ENCODE data around the gene ZNF680. TPM values are rescaled to one million over a fixed set of nuclear protein-coding genes. Genes with fewer than 3 reads are reported as not detected.
A peak's percentile ranks its signal among the peaks of the same experiment; 100 is the strongest.

Gene ZNF680
- total and polyA plus RNA-seq, 7 experiments from 2014 or later = 9.1 to 20.4 (median 10.3) TPM

DNA sequence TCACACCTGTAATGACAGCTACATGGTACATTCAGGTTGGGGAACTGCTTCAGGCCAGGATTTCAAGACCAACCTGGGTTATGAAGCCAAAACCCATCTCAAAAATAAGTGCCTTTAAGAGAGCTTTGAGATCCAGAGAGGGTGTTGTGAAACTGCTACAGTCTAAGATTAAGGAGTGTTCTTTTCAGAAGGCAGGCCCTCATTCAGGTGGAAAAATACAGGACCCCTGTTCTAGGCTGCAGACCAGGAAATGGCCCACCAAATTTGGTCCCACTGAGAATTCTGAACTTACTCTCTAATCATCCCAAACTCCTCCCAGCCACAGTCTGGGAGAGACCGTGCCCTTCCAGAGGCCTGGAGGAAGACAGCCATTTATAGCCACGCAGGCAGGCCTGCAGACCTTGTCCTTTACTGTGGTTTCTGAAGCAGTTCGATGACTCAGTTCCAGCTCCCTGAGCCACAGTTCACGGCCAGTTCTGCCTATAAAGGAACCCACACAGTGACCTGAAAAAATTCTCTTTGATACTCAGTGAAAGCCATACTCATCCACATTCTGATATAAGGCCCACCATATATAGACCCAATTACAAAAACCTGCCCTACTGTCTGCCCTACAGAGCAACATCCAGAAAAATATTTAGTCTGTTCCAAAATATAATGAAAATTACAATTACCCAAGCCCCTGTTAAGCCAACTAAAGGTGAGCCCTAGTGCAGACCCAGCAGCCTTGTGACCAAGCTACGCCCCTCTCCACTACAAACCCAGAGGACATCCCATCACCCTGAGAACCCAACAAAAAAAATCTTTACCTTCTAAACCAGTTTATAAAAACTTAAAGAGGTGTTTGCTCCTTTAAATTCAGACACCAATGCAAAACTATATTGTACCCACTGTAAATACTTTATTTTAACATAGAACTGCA, 21.2 kb downstream of the ZNF680 start:
- intact Hi-C loops (cut with micrococcal nuclease) = no loop called here
- Histone ChIP-seq H3K36me3 (ENCODE audit: control insufficient read depth in 2 of 3, insufficient read depth in 3 of 3, low read length in 3 of 3) (peaks cover 0 to 27% (median 0%) of the 10 kb centered on the region in 3 experiments), H3K27me3 (ENCODE audit: control insufficient read depth in 2 of 2, insufficient read depth in 2 of 2, low read length in 2 of 2) (no peaks in the 10 kb centered on the region), H3K4me3 (ENCODE audit: low read length) (no peak overlapping the region), H3K9me3 (ENCODE audit: control insufficient read depth in 2 of 3, low read length in 3 of 3) (peaks cover 0 to 12% (median 0%) of the 10 kb centered on the region in 3 experiments), H3K4me1 (ENCODE audit: control insufficient read depth in 2 of 2, insufficient read depth in 2 of 2, low read length in 2 of 2) (no peaks in the 10 kb centered on the region), H3K27ac (ENCODE audit: low read depth, low read length) (no peak overlapping the region)
- peaks cover 0 to 6% (median 3%) of the 10 kb centered on the region in 7 donors for H3K4me1 Mint-ChIP-seq
- no peaks in the 10 kb centered on the region for H3K27me3 Mint-ChIP-seq
- POLR2A ChIA-PET = no interaction called here
- peaks cover 0 to 72% (median 19%) of the 10 kb centered on the region in 11 donors for H3K9me3 Mint-ChIP-seq
- CTCF ChIA-PET = no interaction called here
- ATAC-seq = no peak
- H3K4me3 Mint-ChIP-seq = no peak overlapping the region
- H3K36me3 Mint-ChIP-seq = peaks cover 8 to 83% (median 64%) of the 10 kb centered on the region in 5 donors
- peak overlapping the region in 3 of 9 donors; percentile 15 to 34 (median 32) for H3K27ac Mint-ChIP-seq
- DNase-seq = no peak

- CTCF ChIA-PET = no interaction called here
- Histone ChIP-seq H3K9me3 (ENCODE audit: control insufficient read depth in 2 of 3, low read length in 3 of 3) (peaks cover 0 to 51% (median 4%) of the 10 kb centered on the region in 3 experiments), H3K4me1 (ENCODE audit: control insufficient read depth in 2 of 2, insufficient read depth in 2 of 2, low read length in 2 of 2) (no peaks in the 10 kb centered on the region), H3K27ac (ENCODE audit: low read depth, low read length) (no peak overlapping the region), H3K27me3 (ENCODE audit: control insufficient read depth in 2 of 2, insufficient read depth in 2 of 2, low read length in 2 of 2) (no peaks in the 10 kb centered on the region), H3K36me3 (ENCODE audit: control insufficient read depth in 2 of 3, insufficient read depth in 3 of 3, low read length in 3 of 3) (peaks cover 0 to 50% (median 4%) of the 10 kb centered on the region in 3 experiments), H3K4me3 (ENCODE audit: low read length) (peak overlapping the region; percentile 20)
- H3K9me3 Mint-ChIP-seq = peaks cover 24 to 94% (median 67%) of the 10 kb centered on the region in 11 donors
- no peak for ATAC-seq
- POLR2A ChIA-PET = no interaction called here
- no peaks in the 10 kb centered on the region for H3K27me3 Mint-ChIP-seq
- peaks cover under 1 to 30% (median 8%) of the 10 kb centered on the region in 7 donors for H3K4me1 Mint-ChIP-seq
- H3K36me3 Mint-ChIP-seq = peaks cover 58 to 94% (median 80%) of the 10 kb centered on the region in 5 donors
- DNase-seq = no peak
- intact Hi-C loops (cut with micrococcal nuclease) = no loop called here
- peak overlapping the region in 2 of 10 donors; percentile 9 to 34 for H3K4me3 Mint-ChIP-seq
- H3K27ac Mint-ChIP-seq = no peak overlapping the region
Observed at GRCh38 chr7:64533756-64534155, 29.1 kb downstream of the ZNF680 start.

DNA sequence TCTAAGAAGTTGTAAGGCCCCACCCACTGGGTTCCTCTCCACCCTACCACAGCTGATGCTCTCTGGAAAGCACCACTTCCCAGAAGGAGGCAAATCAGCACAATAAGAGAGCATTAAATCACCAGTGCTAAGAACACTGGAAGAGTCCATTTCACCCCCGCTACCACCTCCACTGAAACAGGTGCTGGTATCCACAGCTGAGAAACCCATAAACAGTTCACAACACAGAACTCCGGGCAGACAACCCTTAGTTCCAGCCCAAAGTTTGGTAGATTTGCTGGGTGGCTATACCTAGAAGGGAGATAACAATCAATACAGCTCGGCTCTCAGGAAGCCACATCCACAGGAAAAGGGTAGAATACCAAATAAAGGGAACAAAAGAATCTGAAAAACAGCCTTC, 34.1 kb downstream of the ZNF680 start:
- ATAC-seq (no peak), DNase-seq (no peak)
- Histone ChIP-seq H3K27me3 (ENCODE audit: control insufficient read depth in 2 of 2, insufficient read depth in 2 of 2, low read length in 2 of 2) (no peaks in the 10 kb centered on the region), H3K27ac (ENCODE audit: low read depth, low read length) (no peak overlapping the region), H3K9me3 (ENCODE audit: control insufficient read depth in 2 of 3, low read length in 3 of 3) (peaks cover 0 to 57% (median 5%) of the 10 kb centered on the region in 3 experiments), H3K36me3 (ENCODE audit: control insufficient read depth in 2 of 3, insufficient read depth in 3 of 3, low read length in 3 of 3) (peaks cover 0 to 54% (median 7%) of the 10 kb centered on the region in 3 experiments), H3K4me3 (ENCODE audit: low read length) (no peak overlapping the region), H3K4me1 (ENCODE audit: control insufficient read depth in 2 of 2, insufficient read depth in 2 of 2, low read length in 2 of 2) (no peaks in the 10 kb centered on the region)
- ChIA-PET CTCF (interaction anchor here (0.6 kb wide), 1 partner anchor 359 kb away, joined by 3 read pairs; no protein-coding TSS in a partner anchor), POLR2A (no interaction called here)
- H3K4me1 Mint-ChIP-seq = peaks cover 3 to 30% (median 9%) of the 10 kb centered on the region in 7 donors
- H3K4me3 Mint-ChIP-seq = peak overlapping the region in 1 of 10 donors; percentile 21
- peaks cover 44 to 82% (median 76%) of the 10 kb centered on the region in 5 donors for H3K36me3 Mint-ChIP-seq
- no peaks in the 10 kb centered on the region for H3K27me3 Mint-ChIP-seq
- peaks cover 14 to 90% (median 72%) of the 10 kb centered on the region in 11 donors for H3K9me3 Mint-ChIP-seq
- intact Hi-C loops (cut with micrococcal nuclease) = no loop called here
- H3K27ac Mint-ChIP-seq = peak overlapping the region in 1 of 9 donors; percentile 39

DNA sequence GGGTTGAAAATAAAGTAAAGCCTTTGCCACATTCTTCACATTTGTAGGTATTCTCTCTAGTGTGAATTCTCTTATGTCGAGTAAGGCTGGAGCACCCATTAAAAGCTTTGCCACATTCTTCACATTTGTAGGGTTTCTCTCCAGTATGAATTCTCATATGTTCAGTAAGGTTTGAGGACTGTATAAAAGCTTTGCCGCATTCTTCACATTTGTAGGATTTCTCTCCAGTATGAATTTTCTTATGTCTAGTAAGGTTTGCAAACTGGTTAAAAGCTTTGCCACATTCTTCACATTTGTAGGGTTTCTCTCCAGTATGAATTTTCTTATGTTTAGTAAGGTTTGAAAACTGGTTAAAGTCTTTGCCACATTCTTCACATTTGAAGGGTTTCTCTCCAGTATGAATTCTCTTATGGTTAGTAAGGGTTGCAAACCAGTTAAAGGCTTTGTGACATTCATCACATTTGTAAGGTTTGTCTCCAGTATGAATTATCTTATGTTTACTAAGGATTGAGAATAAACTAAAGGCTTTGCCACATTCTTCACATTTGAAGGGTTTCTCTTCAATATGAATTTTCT, 41.4 kb downstream of the ZNF680 start:
- Histone ChIP-seq H3K4me1 (ENCODE audit: control insufficient read depth in 2 of 2, insufficient read depth in 2 of 2, low read length in 2 of 2) (no peaks in the 10 kb centered on the region), H3K9me3 (ENCODE audit: control insufficient read depth in 2 of 3, low read length in 3 of 3) (peaks cover 6 to 51% (median 27%) of the 10 kb centered on the region in 3 experiments), H3K36me3 (ENCODE audit: control insufficient read depth in 2 of 3, insufficient read depth in 3 of 3, low read length in 3 of 3) (peaks cover 0 to 34% (median 7%) of the 10 kb centered on the region in 3 experiments), H3K27me3 (ENCODE audit: control insufficient read depth in 2 of 2, insufficient read depth in 2 of 2, low read length in 2 of 2) (no peaks in the 10 kb centered on the region), H3K27ac (ENCODE audit: low read depth, low read length) (no peak overlapping the region), H3K4me3 (ENCODE audit: low read length) (no peak overlapping the region)
- CTCF ChIA-PET = no interaction called here
- POLR2A ChIA-PET = no interaction called here
- ATAC-seq (no peak), DNase-seq (no peak)
- Mint-ChIP-seq H3K36me3 (peaks cover 31 to 86% (median 79%) of the 10 kb centered on the region in 5 donors), H3K27me3 (no peaks in the 10 kb centered on the region), H3K4me3 (no peak overlapping the region), H3K9me3 (peaks cover 13 to 98% (median 61%) of the 10 kb centered on the region in 11 donors), H3K27ac (no peak overlapping the region), H3K4me1 (peaks cover 0 to 5% (median 0%) of the 10 kb centered on the region in 7 donors)
- intact Hi-C loops (cut with micrococcal nuclease) = no loop called here

DNA sequence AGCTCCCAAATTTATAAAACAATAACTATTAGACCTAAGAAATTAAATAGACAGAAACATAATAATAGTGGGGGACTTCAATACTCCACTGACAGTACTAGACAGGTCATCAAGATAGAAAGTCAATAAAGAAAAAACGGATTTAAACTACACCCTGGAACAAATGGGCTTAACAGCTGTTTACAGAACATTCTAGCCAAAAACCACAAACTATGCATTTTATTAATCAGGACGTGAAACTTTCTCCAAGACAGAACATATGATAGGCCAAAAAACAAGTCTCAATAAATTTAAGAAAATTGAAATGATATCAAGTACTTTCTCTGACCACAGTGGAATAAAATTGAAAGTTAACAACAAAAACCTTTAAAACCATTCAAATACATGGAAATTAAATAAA, 46.4 kb downstream of the ZNF680 start:
- POLR2A ChIA-PET = no interaction called here
- Histone ChIP-seq H3K27me3 (ENCODE audit: control insufficient read depth in 2 of 2, insufficient read depth in 2 of 2, low read length in 2 of 2) (no peaks in the 10 kb centered on the region), H3K4me1 (ENCODE audit: control insufficient read depth in 2 of 2, insufficient read depth in 2 of 2, low read length in 2 of 2) (no peaks in the 10 kb centered on the region), H3K4me3 (ENCODE audit: low read length) (no peak overlapping the region), H3K9me3 (ENCODE audit: control insufficient read depth in 2 of 3, low read length in 3 of 3) (peaks cover 6 to 60% (median 27%) of the 10 kb centered on the region in 3 experiments), H3K27ac (ENCODE audit: low read depth, low read length) (no peak overlapping the region), H3K36me3 (ENCODE audit: control insufficient read depth in 2 of 3, insufficient read depth in 3 of 3, low read length in 3 of 3) (peaks cover 0 to 20% (median 0%) of the 10 kb centered on the region in 3 experiments)
- Mint-ChIP-seq H3K4me3 (peak overlapping the region in 1 of 10 donors; percentile 44), H3K4me1 (peaks cover 0 to 5% (median 0%) of the 10 kb centered on the region in 7 donors), H3K27me3 (no peaks in the 10 kb centered on the region), H3K27ac (no peak overlapping the region), H3K9me3 (peaks cover 13 to 94% (median 63%) of the 10 kb centered on the region in 11 donors), H3K36me3 (peaks cover 39 to 81% (median 72%) of the 10 kb centered on the region in 5 donors)
- DNase-seq (no peak), ATAC-seq (no peak)
- intact Hi-C loops (cut with micrococcal nuclease) = no loop called here
- CTCF ChIA-PET = no interaction called here

DNA sequence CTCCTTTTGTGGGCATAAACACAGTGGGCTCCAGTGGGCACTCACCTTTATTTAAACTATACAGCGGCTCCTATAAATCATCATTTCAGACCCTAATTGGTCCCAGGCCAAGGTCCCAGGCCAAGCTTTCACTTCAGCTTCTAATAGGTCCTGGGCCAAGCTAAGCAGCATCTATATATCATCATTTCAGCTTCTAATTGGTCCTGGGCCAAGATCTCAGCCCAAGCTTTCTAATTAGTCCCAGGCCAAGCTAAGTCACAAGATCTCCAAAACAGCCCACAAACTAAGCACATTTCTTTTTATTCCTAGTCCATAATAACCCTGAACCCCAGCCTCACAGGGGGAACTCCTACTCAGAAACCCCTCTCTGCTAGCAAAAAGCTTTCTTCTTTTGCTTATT, 47.1 kb downstream of the ZNF680 start:
- Mint-ChIP-seq H3K27me3 (no peaks in the 10 kb centered on the region), H3K4me1 (peaks cover 0 to 5% (median 0%) of the 10 kb centered on the region in 7 donors), H3K4me3 (no peak overlapping the region), H3K27ac (no peak overlapping the region), H3K36me3 (peaks cover 33 to 77% (median 66%) of the 10 kb centered on the region in 5 donors), H3K9me3 (peaks cover 13 to 94% (median 61%) of the 10 kb centered on the region in 11 donors)
- Histone ChIP-seq H3K4me3 (ENCODE audit: low read length) (no peak overlapping the region), H3K27me3 (ENCODE audit: control insufficient read depth in 2 of 2, insufficient read depth in 2 of 2, low read length in 2 of 2) (no peaks in the 10 kb centered on the region), H3K27ac (ENCODE audit: low read depth, low read length) (no peak overlapping the region), H3K9me3 (ENCODE audit: control insufficient read depth in 2 of 3, low read length in 3 of 3) (peaks cover 6 to 60% (median 22%) of the 10 kb centered on the region in 3 experiments), H3K36me3 (ENCODE audit: control insufficient read depth in 2 of 3, insufficient read depth in 3 of 3, low read length in 3 of 3) (peaks cover 0 to 13% (median 0%) of the 10 kb centered on the region in 3 experiments), H3K4me1 (ENCODE audit: control insufficient read depth in 2 of 2, insufficient read depth in 2 of 2, low read length in 2 of 2) (no peaks in the 10 kb centered on the region)
- no peak for DNase-seq
- intact Hi-C loops (cut with micrococcal nuclease) = no loop called here
- no peak for ATAC-seq
- POLR2A ChIA-PET = no interaction called here
- CTCF ChIA-PET = no interaction called here

Data from naive thymus-derived CD4-positive, alpha-beta T cell (primary cell).